ENCODE results near the gene SRRM4.

SRRM4 gene

GRCh38 chr12:119050663-119051062 lies 69.3 kb downstream of the SRRM4 start:
- no peak overlapping the region for H3K27ac ChIP-seq (replicated peaks)
- TF ChIP-seq REST (IDR thresholded peaks at IDR 0.05; ENCODE audit: insufficient replicate concordance, low read depth): no peak
- TF ChIP-seq SPI1 (IDR thresholded peaks at IDR 0.05; ENCODE audit: borderline replicate concordance, low read depth): no peak
- no peak for TF ChIP-seq GABPA (IDR thresholded peaks at IDR 0.05; ENCODE audit: low read depth)
- TF ChIP-seq CTCF (IDR thresholded peaks at IDR 0.05; ENCODE audit: insufficient read depth, low read length): no peak
- no peak for TF ChIP-seq POLR2AphosphoS5 (IDR thresholded peaks at IDR 0.05; ENCODE audit: low read depth)
- H3K4me3 ChIP-seq (replicated peaks; ENCODE audit: insufficient read depth, low read length): no peak overlapping the region
- no peak for DNase-seq (ENCODE audit: low read depth in 1 of 2, low spot score in 1 of 2)
- H3K27me3 ChIP-seq (ENCODE audit: insufficient read depth, poor library complexity, severe bottlenecking): no peaks in the 10 kb centered on the region

GRCh38 chr12:119051474-119051873 lies 70.1 kb downstream of the SRRM4 start:
- no peak overlapping the region for H3K27ac ChIP-seq (replicated peaks)
- DNase-seq (ENCODE audit: low read depth in 1 of 2, low spot score in 1 of 2): no peak
- TF ChIP-seq POLR2AphosphoS5 (IDR thresholded peaks at IDR 0.05; ENCODE audit: low read depth): no peak
- TF ChIP-seq SPI1 (IDR thresholded peaks at IDR 0.05; ENCODE audit: borderline replicate concordance, low read depth): no peak
- no peak for TF ChIP-seq CTCF (IDR thresholded peaks at IDR 0.05; ENCODE audit: insufficient read depth, low read length)
- no peak for TF ChIP-seq GABPA (IDR thresholded peaks at IDR 0.05; ENCODE audit: low read depth)
- no peak for TF ChIP-seq REST (IDR thresholded peaks at IDR 0.05; ENCODE audit: insufficient replicate concordance, low read depth)
- H3K4me3 ChIP-seq (replicated peaks; ENCODE audit: insufficient read depth, low read length): no peak overlapping the region
- no peaks in the 10 kb centered on the region for H3K27me3 ChIP-seq (ENCODE audit: insufficient read depth, poor library complexity, severe bottlenecking)

GRCh38 chr12:119052001-119052400 lies 70.7 kb downstream of the SRRM4 start:
- DNase-seq (ENCODE audit: low read depth in 1 of 2, low spot score in 1 of 2): no peak
- Histone ChIP-seq H3K27me3 (ENCODE audit: insufficient read depth, poor library complexity, severe bottlenecking) (no peaks in the 10 kb centered on the region), H3K27ac (replicated peaks) (no peak overlapping the region), H3K4me3 (replicated peaks; ENCODE audit: insufficient read depth, low read length) (no peak overlapping the region)
- TF ChIP-seq SPI1 (IDR thresholded peaks at IDR 0.05; ENCODE audit: borderline replicate concordance, low read depth) (no peak), POLR2AphosphoS5 (IDR thresholded peaks at IDR 0.05; ENCODE audit: low read depth) (no peak)

GRCh38 chr12:119055977-119056376 lies 74.6 kb downstream of the SRRM4 start:
- TF ChIP-seq CTCF (IDR thresholded peaks at IDR 0.05; ENCODE audit: insufficient read depth, low read length) (no peak), REST (IDR thresholded peaks at IDR 0.05; ENCODE audit: insufficient replicate concordance, low read depth) (no peak), GABPA (IDR thresholded peaks at IDR 0.05; ENCODE audit: low read depth) (no peak), POLR2AphosphoS5 (IDR thresholded peaks at IDR 0.05; ENCODE audit: low read depth) (no peak), SPI1 (IDR thresholded peaks at IDR 0.05; ENCODE audit: borderline replicate concordance, low read depth) (no peak)

More at GRCh38 chr12:119055977-119056376, 74.6 kb downstream of the SRRM4 start:
- Histone ChIP-seq H3K27me3 (ENCODE audit: insufficient read depth, poor library complexity, severe bottlenecking) (no peaks in the 10 kb centered on the region), H3K27ac (replicated peaks) (no peak overlapping the region), H3K4me3 (replicated peaks; ENCODE audit: insufficient read depth, low read length) (no peak overlapping the region)
- no peak for DNase-seq (ENCODE audit: low read depth in 1 of 2, low spot score in 1 of 2)

All from HL-60 (cell line).